Liver (tissue), 9 donors: ENCODE results near the gene C15orf62. TPM values are rescaled to one million over a fixed set of nuclear protein-coding genes. Genes with fewer than 3 reads are reported as not detected.

Source experiments
- DNase-seq: peaks from one replicate; pipeline ENCODE4 v3.0.0-alpha.2; 2017; ENCODE audit warnings: low spot score
- H3K27ac ChIP-seq, 2 donors: one replicate each; pipeline ENCODE4 v1.7.0; 2013; ENCODE audit warnings: inconsistent platforms in 2 of 2, low read length in 2 of 2, control low read depth in 1 of 2, low read depth in 1 of 2, mild to moderate bottlenecking in 1 of 2
- H3K27me3 ChIP-seq, 4 donors: one replicate each; pipeline versions ENCODE4 v1.6.1 to v1.7.0; 2013; ENCODE audit warnings: low read length in 3 of 4, inconsistent platforms in 1 of 4, mild to moderate bottlenecking in 1 of 4, moderate library complexity in 1 of 4; ENCODE audit not compliant: control insufficient read depth in 4 of 4, insufficient read depth in 4 of 4
- H3K36me3 ChIP-seq, 4 donors: one replicate each; pipeline versions ENCODE4 v1.6.1 to v1.7.0; 2013; ENCODE audit warnings: low read length in 3 of 4, mild to moderate bottlenecking in 3 of 4, low read depth in 1 of 4, moderate library complexity in 1 of 4; ENCODE audit not compliant: control insufficient read depth in 4 of 4, insufficient read depth in 3 of 4
- H3K4me1 ChIP-seq, 4 donors: one replicate each; pipeline versions ENCODE4 v1.6.1 to v1.7.0; 2013; ENCODE audit warnings: low read length in 3 of 4, mild to moderate bottlenecking in 3 of 4, moderate library complexity in 1 of 4; ENCODE audit not compliant: control insufficient read depth in 4 of 4, insufficient read depth in 4 of 4
- H3K4me3 ChIP-seq, 3 donors: one replicate each; pipeline versions ENCODE4 v1.6.1 to v1.7.0; 2013; ENCODE audit warnings: low read length in 3 of 3, control low read depth in 1 of 3, low read depth in 1 of 3, mild to moderate bottlenecking in 1 of 3
- H3K9ac ChIP-seq, 2 donors: one replicate each; pipeline ENCODE4 v1.7.0; 2013; ENCODE audit warnings: low read length in 2 of 2, mild to moderate bottlenecking in 2 of 2, moderate library complexity in 2 of 2, control low read depth in 1 of 2, low read depth in 1 of 2
- H3K9me3 ChIP-seq, 4 donors: one replicate each; pipeline versions ENCODE4 v1.6.1 to v1.7.0; 2013; ENCODE audit warnings: low read length in 3 of 4; ENCODE audit not compliant: control insufficient read depth in 4 of 4
- ATF3 ChIP-seq: IDR thresholded peaks from 2 replicates; pipeline ENCODE4 v1.6.1; 2016; ENCODE audit warnings: antibody characterized with exemption
- EGR1 ChIP-seq, 2 donors: IDR thresholded peaks; 2 replicates each; pipeline ENCODE4 v1.6.1; 2016 to 2018; ENCODE audit warnings: antibody characterized with exemption in 2 of 2, low read depth in 2 of 2
- FOXA1 ChIP-seq: IDR thresholded peaks from 2 replicates; pipeline ENCODE4 v1.6.1; 2016; ENCODE audit warnings: antibody characterized with exemption
- FOXA2 ChIP-seq: IDR thresholded peaks from 2 replicates; pipeline ENCODE4 v1.6.1; 2016; ENCODE audit warnings: antibody characterized with exemption
- GABPA ChIP-seq, 2 donors: IDR thresholded peaks in 1 of 2; conservative IDR thresholded peaks in 1 of 2; 2 replicates each; pipeline ENCODE4 v1.6.1; 2016; ENCODE audit warnings: antibody characterized with exemption in 2 of 2, mild to moderate bottlenecking in 1 of 2, moderate library complexity in 1 of 2
- HNF4G ChIP-seq: IDR thresholded peaks from 2 replicates; pipeline ENCODE4 v1.6.1; 2016; ENCODE audit warnings: antibody characterized with exemption
- JUND ChIP-seq, 2 donors: IDR thresholded peaks; 2 replicates each; pipeline ENCODE4 v1.6.1; 2016; ENCODE audit warnings: antibody characterized with exemption in 2 of 2
- MAX ChIP-seq: IDR thresholded peaks from 2 replicates; pipeline ENCODE4 v1.6.1; 2016; ENCODE audit warnings: antibody characterized with exemption
- NR2F2 ChIP-seq: IDR thresholded peaks from 2 replicates; pipeline ENCODE4 v1.6.1; 2016; ENCODE audit warnings: antibody characterized with exemption
- RAD21 ChIP-seq, 2 donors: IDR thresholded peaks; 2 replicates each; pipeline ENCODE4 v1.6.1; 2016; ENCODE audit warnings: antibody characterized with exemption in 2 of 2, mild to moderate bottlenecking in 2 of 2
- TAF1 ChIP-seq: conservative IDR thresholded peaks from 2 replicates; pipeline ENCODE4 v1.6.1; 2016; ENCODE audit warnings: antibody characterized with exemption, mild to moderate bottlenecking
- YY1 ChIP-seq: IDR thresholded peaks from 2 replicates; pipeline ENCODE4 v1.6.1; 2016; ENCODE audit warnings: antibody characterized with exemption, mild to moderate bottlenecking
- WGBS: extraction: QIAGEN DNeasy Blood & Tissue Kit; methylation state at CpG from one replicate; pipeline ENCODE4 v1.1.7; 2013; 5-methylcytosine and 5-hydroxymethylcytosine counted together
- polyA plus RNA-seq, 2 donors: library from polyadenylated mRNA; stranded (reverse) in 1 of 2; unstranded in 1 of 2; fragments of 200-250 nt in 1 of 2; fragments of >200 nt in 1 of 2; fragmentation: Nextera tagmentation in 1 of 2; extraction: Ambion mirVana in 1 of 2; gene quantifications; one replicate each; pipeline versions ENCODE4 v1.2.1 to v1.2.3, GENCODE V29; 2013 to 2015
- total RNA-seq, 2 donors: library from RNA; depleted of rRNA; stranded (reverse); fragments of >200 nt; gene quantifications; one replicate each; pipeline ENCODE4 v1.2.3, GENCODE V29; 2014
- TF ChIP-seq, protein P1 (sequence below): IDR thresholded peaks from 2 replicates; pipeline ENCODE4 v1.6.1; 2016; ENCODE audit warnings: antibody characterized with exemption
- TF ChIP-seq, protein P2 (sequence below): IDR thresholded peaks from 2 replicates; pipeline ENCODE4 v1.6.1; 2016; ENCODE audit warnings: antibody characterized with exemption, mild to moderate bottlenecking
- TF ChIP-seq, protein P3 (sequence below): fragments of 150-350 bp; IDR thresholded peaks from 2 replicates; pipeline ENCODE4 v1.5.1; 2017; ENCODE audit warnings: improper control_type of control experiment, low read depth, low read length; ENCODE audit not compliant: missing input control
- donor health status: healthy.
- donor health status: healthy.
- donor health status: healthy.
- donor health status: healthy.
- donor health status: healthy.

The C15orf62 gene
- total and polyA plus RNA-seq, 4 donors, result 0.19 to 0.92 (median 0.59) TPM

DNA sequence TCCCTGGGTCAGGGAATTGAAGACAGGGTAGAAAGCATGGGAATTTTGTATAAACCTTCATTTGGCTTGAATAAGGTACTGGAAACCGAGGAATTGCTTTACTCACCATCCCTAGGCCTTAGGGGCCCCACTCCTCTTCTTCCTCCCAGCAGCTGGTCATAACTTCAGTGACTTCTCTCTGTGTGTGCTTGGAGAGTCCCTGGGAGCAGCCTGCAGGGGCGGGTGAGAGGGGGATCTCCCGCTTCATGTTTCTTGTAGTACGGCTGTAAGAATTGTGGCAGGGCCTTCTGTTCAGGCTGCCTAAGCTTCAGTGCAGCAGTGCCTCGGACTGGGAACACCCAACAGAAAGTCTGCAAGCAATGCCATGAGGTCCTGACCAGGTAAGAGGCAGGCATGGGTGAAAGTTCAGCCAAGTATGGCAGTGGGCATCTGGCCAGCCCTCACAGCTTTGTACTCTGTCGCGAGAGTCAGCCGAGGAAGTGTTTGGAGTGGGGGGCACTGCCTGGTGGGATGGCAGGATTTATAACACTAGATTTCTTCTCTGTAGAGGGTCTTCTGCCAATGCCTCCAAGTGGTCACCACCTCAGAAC is 39.2 kb downstream of the C15orf62 start (continued):
- TF ChIP-seq, protein P1, sequence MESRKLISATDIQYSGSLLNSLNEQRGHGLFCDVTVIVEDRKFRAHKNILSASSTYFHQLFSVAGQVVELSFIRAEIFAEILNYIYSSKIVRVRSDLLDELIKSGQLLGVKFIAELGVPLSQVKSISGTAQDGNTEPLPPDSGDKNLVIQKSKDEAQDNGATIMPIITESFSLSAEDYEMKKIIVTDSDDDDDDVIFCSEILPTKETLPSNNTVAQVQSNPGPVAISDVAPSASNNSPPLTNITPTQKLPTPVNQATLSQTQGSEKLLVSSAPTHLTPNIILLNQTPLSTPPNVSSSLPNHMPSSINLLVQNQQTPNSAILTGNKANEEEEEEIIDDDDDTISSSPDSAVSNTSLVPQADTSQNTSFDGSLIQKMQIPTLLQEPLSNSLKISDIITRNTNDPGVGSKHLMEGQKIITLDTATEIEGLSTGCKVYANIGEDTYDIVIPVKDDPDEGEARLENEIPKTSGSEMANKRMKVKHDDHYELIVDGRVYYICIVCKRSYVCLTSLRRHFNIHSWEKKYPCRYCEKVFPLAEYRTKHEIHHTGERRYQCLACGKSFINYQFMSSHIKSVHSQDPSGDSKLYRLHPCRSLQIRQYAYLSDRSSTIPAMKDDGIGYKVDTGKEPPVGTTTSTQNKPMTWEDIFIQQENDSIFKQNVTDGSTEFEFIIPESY, result no peak
- TF ChIP-seq NR2F2, result no peak
- TF ChIP-seq TAF1, result no peak
- no peak for TF ChIP-seq FOXA1
- TF ChIP-seq JUND (IDR thresholded peaks at IDR 0.05), result no peak

DNA sequence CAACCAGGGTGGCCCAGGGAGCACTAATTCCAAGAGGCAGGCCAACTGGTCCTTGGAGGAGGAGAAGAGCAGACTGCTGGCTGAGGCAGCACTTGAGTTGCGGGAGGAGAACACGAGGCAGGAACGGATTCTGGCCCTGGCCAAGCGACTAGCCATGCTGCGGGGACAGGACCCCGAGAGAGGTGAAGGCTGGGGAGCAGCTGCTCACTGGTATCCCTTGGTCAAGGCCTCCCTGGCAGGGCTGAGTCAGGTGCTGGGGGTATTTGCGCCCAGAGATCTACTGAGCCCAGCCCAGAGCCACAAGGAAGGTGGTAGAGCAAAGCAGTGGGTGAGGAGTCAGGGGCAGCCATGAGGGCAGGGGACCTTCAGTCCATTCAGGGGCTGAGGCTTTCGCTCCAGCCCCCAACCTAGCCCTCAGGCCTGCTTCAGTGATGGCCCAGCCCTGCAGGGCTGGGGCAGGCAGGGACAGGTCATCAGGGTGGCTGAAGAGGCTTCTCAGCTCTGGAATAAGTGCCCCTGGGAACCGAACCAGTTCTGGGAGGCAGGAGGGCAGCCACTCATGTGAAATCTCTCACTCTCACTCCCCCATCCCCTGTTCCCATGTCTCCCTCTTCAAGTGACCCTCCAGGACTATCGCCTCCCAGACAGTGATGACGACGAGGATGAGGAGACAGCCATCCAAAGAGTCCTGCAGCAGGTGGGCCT is 43.1 kb downstream of the C15orf62 start:
- Histone ChIP-seq H3K27me3 (no peaks in the 10 kb centered on the region), H3K9ac (no peak overlapping the region), H3K4me1 (peaks cover 0 to 22% (median 18%) of the 10 kb centered on the region in 4 donors), H3K36me3 (peaks cover 6 to 27% (median 23%) of the 10 kb centered on the region in 4 donors), H3K4me3 (no peak overlapping the region), H3K27ac (no peak overlapping the region), H3K9me3 (no peaks in the 10 kb centered on the region)
- DNase-seq, result no peak
- 95% methylated on average over 12 of the region's 12 CpGs for WGBS
- TF ChIP-seq HNF4G (no peak), YY1 (no peak), EGR1 (IDR thresholded peaks at IDR 0.05; ENCODE audit: low read depth in 2 of 2) (no peak), FOXA1 (no peak), FOXA2 (no peak), NR2F2 (no peak), RAD21 (IDR thresholded peaks at IDR 0.05) (no peak), JUND (IDR thresholded peaks at IDR 0.05) (no peak), MAX (no peak), ATF3 (no peak), GABPA (IDR thresholded peaks at IDR 0.05 in 1 of 2, conservative IDR thresholded peaks at IDR 0.05 in 1 of 2) (no peak)
- TF ChIP-seq, protein P2, sequence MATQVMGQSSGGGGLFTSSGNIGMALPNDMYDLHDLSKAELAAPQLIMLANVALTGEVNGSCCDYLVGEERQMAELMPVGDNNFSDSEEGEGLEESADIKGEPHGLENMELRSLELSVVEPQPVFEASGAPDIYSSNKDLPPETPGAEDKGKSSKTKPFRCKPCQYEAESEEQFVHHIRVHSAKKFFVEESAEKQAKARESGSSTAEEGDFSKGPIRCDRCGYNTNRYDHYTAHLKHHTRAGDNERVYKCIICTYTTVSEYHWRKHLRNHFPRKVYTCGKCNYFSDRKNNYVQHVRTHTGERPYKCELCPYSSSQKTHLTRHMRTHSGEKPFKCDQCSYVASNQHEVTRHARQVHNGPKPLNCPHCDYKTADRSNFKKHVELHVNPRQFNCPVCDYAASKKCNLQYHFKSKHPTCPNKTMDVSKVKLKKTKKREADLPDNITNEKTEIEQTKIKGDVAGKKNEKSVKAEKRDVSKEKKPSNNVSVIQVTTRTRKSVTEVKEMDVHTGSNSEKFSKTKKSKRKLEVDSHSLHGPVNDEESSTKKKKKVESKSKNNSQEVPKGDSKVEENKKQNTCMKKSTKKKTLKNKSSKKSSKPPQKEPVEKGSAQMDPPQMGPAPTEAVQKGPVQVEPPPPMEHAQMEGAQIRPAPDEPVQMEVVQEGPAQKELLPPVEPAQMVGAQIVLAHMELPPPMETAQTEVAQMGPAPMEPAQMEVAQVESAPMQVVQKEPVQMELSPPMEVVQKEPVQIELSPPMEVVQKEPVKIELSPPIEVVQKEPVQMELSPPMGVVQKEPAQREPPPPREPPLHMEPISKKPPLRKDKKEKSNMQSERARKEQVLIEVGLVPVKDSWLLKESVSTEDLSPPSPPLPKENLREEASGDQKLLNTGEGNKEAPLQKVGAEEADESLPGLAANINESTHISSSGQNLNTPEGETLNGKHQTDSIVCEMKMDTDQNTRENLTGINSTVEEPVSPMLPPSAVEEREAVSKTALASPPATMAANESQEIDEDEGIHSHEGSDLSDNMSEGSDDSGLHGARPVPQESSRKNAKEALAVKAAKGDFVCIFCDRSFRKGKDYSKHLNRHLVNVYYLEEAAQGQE, result no peak
- TF ChIP-seq, protein P1, result no peak
- TF ChIP-seq, protein P3, sequence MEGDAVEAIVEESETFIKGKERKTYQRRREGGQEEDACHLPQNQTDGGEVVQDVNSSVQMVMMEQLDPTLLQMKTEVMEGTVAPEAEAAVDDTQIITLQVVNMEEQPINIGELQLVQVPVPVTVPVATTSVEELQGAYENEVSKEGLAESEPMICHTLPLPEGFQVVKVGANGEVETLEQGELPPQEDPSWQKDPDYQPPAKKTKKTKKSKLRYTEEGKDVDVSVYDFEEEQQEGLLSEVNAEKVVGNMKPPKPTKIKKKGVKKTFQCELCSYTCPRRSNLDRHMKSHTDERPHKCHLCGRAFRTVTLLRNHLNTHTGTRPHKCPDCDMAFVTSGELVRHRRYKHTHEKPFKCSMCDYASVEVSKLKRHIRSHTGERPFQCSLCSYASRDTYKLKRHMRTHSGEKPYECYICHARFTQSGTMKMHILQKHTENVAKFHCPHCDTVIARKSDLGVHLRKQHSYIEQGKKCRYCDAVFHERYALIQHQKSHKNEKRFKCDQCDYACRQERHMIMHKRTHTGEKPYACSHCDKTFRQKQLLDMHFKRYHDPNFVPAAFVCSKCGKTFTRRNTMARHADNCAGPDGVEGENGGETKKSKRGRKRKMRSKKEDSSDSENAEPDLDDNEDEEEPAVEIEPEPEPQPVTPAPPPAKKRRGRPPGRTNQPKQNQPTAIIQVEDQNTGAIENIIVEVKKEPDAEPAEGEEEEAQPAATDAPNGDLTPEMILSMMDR, result no peak
